ENCODE results near the gene SLC25A26. TPM values are rescaled to one million over a fixed set of nuclear protein-coding genes. Genes with fewer than 3 reads are reported as not detected.

The SLC25A26 gene
- total RNA-seq, 1 donor from 2014 or later = 18.9 TPM

GRCh38 chr3:66383998-66384745 lies 163.4 kb downstream of the SLC25A26 start:
- no peaks in the 10 kb centered on the region for H3K9me3 Mint-ChIP-seq (ENCODE audit: unreplicated experiment)
- TF ChIP-seq CTCF (IDR thresholded peaks at IDR 0.05; ENCODE audit: unreplicated experiment) = no peak

GRCh38 chr3:66385066-66385465 lies 164.3 kb downstream of the SLC25A26 start:
- TF ChIP-seq CTCF (IDR thresholded peaks at IDR 0.05; ENCODE audit: unreplicated experiment) = no peak
- H3K9me3 Mint-ChIP-seq (ENCODE audit: unreplicated experiment) = no peaks in the 10 kb centered on the region
- no peaks in the 10 kb centered on the region for H3K4me1 Mint-ChIP-seq (ENCODE audit: unreplicated experiment)
- peaks cover 11% of the 10 kb centered on the region for H3K27me3 Mint-ChIP-seq (ENCODE audit: unreplicated experiment)
- no peak for DNase-seq (ENCODE audit: low spot score)
- peaks cover 37% of the 10 kb centered on the region for H3K36me3 Mint-ChIP-seq (ENCODE audit: low read depth, unreplicated experiment)
- H3K4me3 Mint-ChIP-seq (ENCODE audit: unreplicated experiment) = no peak overlapping the region
- H3K27ac Mint-ChIP-seq (ENCODE audit: unreplicated experiment) = no peak overlapping the region

More at GRCh38 chr3:66383998-66384745, 163.4 kb downstream of the SLC25A26 start:
- peak overlapping the region; percentile 60 for H3K4me3 Mint-ChIP-seq (ENCODE audit: unreplicated experiment)
- no peak for DNase-seq (ENCODE audit: low spot score)
- no peak overlapping the region for H3K27ac Mint-ChIP-seq (ENCODE audit: unreplicated experiment)
- peaks cover 46% of the 10 kb centered on the region for H3K36me3 Mint-ChIP-seq (ENCODE audit: low read depth, unreplicated experiment)
- H3K4me1 Mint-ChIP-seq (ENCODE audit: unreplicated experiment) = no peaks in the 10 kb centered on the region
- peaks cover 13% of the 10 kb centered on the region for H3K27me3 Mint-ChIP-seq (ENCODE audit: unreplicated experiment)

GRCh38 chr3:66386011-66386924 lies 165.5 kb downstream of the SLC25A26 start:
- H3K27me3 Mint-ChIP-seq (ENCODE audit: unreplicated experiment) = peaks cover 11% of the 10 kb centered on the region
- TF ChIP-seq CTCF (IDR thresholded peaks at IDR 0.05; ENCODE audit: unreplicated experiment) = no peak
- peaks cover 36% of the 10 kb centered on the region for H3K36me3 Mint-ChIP-seq (ENCODE audit: low read depth, unreplicated experiment)
- H3K27ac Mint-ChIP-seq (ENCODE audit: unreplicated experiment) = no peak overlapping the region
- H3K4me3 Mint-ChIP-seq (ENCODE audit: unreplicated experiment) = peak overlapping the region; percentile 69
- no peak for DNase-seq (ENCODE audit: low spot score)
- no peaks in the 10 kb centered on the region for H3K4me1 Mint-ChIP-seq (ENCODE audit: unreplicated experiment)
- no peaks in the 10 kb centered on the region for H3K9me3 Mint-ChIP-seq (ENCODE audit: unreplicated experiment)

- peaks cover 11% of the 10 kb centered on the region for H3K27me3 Mint-ChIP-seq (ENCODE audit: unreplicated experiment)
- no peak overlapping the region for H3K27ac Mint-ChIP-seq (ENCODE audit: unreplicated experiment)
- TF ChIP-seq CTCF (IDR thresholded peaks at IDR 0.05; ENCODE audit: unreplicated experiment) = no peak
- H3K4me1 Mint-ChIP-seq (ENCODE audit: unreplicated experiment) = no peaks in the 10 kb centered on the region
- H3K4me3 Mint-ChIP-seq (ENCODE audit: unreplicated experiment) = no peak overlapping the region
- no peaks in the 10 kb centered on the region for H3K9me3 Mint-ChIP-seq (ENCODE audit: unreplicated experiment)
- peaks cover 34% of the 10 kb centered on the region for H3K36me3 Mint-ChIP-seq (ENCODE audit: low read depth, unreplicated experiment)
- no peak for DNase-seq (ENCODE audit: low spot score)
Observed at GRCh38 chr3:66386925-66387650, 166.3 kb downstream of the SLC25A26 start.

Measured in endothelial cell (in vitro differentiated cells).